GM19372 (cell line): Measurements from ENCODE around the gene UXT.

Source experiments
- ATAC-seq: cut with Tn5 transposase; IDR thresholded peaks from one replicate; pipeline ENCODE4 v1.9.1; 2021; ENCODE audit warnings: mild to moderate bottlenecking, low read depth, moderate library complexity; ENCODE audit not compliant: unreplicated experiment

Gene UXT

GRCh38 chrX:47649781-47650163 is 9.2 kb downstream of the UXT start:
- ATAC-seq = no peak

- no peak for ATAC-seq
These were observed 9.7 kb downstream of the UXT start for GRCh38 chrX:47649271-47649670.

- no peak for ATAC-seq
These were observed 10.6 kb downstream of the UXT start for GRCh38 chrX:47648376-47648775.

DNA sequence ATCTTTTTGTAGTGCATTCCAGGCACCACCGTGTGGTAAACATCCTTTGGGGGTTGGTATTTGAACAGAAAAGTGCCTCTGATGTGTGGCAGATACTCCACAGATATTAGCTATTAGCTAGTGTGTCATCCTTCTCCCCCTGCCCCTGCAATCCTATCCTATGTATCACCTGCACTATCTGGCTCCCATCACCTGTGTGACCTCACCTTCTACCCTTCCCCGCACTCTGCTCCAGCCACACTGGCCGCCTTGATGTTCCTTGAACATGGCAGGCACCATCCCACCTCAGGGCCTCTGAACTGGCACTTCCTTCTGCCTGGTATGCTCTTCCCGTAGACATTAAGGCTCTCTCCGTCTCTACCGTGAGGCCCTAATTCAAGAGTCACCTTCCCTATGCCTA is 12.3 kb downstream of the UXT start:
- ATAC-seq = no peak

DNA sequence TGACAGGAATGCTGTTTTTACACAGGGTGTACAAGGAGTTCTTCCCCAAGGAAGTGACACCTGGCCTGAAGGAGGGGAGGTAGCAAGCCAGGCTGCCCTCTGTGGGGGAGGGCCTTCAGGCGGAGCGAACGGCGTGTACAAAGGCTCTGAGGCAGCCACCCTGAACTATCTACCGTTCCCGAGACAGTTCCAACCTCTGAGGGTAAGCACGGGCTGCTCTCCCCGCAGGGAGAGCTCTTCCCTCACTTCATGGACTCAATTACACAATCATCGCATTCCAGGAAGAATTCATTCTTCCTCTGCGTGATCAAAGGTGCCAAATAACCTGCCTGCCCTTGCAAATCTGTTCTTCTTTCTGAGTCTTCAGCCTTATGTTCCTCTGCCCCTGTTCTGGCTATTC is 13.4 kb downstream of the UXT start:
- no peak for ATAC-seq

- ATAC-seq = no peak
These were observed 14.4 kb downstream of the UXT start for GRCh38 chrX:47644557-47645091.

DNA sequence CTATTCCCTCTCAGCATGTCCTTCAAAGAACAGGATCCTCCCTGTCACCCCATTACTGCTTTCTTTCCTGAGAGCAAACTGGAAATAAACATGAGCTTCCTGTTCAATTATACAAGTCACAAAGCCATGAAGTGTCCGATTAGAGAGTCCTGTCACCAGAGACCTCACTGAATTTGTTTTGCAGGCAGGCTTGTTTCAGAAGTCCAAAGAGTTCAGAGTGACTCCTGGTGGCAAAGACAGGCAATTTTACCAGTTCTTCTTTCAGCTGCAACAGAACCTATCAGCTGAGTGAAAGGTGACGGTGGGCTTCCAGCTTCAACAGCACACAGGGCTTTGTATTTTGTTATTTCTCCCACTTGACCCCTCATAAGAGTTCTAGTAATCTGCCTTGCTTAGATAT is 15.1 kb downstream of the UXT start:
- ATAC-seq = no peak

GRCh38 chrX:47638816-47639215 is 20.2 kb downstream of the UXT start:
- no peak for ATAC-seq

- no peak for ATAC-seq
These were observed 21.3 kb downstream of the UXT start for GRCh38 chrX:47637546-47638195.

GRCh38 chrX:47634871-47635575 is 24.0 kb downstream of the UXT start:
- no peak for ATAC-seq

DNA sequence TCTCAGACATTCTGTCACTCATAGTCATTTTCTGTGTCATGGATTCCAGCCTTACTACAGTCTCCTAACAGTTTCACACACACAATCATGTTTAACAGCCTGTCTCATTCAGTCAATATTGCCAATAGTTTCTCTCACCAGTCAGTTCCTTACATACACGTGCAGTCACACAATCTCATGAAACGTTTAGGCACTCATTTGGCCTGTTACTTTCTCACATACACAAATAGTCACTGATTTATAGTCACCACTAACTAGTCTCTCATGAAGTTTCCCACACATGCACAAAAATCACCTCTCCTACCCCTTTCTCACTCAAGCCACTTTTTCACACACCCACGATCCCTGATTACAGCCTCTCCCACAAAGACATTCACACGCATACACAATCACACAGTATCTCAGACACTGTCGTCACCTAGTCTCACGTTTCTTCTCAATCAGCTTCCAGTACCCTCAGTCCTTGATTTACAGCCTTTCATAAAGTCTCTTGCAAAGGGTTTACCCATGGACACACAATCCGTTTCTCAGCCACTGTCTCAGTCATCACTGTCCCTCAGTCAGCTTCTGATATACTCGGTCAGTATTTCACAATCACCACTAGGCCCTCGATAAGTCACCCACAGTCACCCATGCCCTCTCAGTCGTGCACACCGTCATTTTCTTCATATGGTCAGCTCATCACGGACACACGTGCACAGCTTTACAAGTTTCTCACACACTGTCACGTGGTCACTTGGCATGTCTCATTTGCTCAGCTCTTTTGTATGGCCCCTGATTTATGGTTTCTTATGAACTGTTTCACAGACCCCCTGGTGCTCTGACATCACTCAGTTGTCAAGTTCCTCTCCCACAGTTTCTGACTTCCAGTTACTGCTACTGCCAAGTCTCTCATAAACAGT is 25.0 kb downstream of the UXT start:
- no peak for ATAC-seq

DNA sequence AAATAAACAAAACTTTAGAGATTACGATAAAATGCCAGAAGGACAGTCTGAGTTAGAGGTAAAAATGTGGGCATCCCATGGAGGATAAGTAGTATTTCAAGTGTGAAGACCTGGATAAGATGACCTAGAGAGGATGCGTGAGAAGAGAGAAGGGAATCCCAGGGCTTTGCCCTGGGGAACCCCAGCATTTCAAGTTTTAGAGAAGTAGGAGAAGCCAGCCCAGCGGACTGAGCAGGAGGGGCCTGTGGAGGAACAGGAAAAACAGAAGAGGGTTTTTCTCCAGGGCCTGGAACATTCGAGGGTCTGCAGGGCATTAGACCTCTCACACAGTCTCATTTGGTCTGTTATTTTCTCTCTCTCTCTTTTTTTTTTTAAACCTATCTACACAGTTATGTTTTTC is 26.3 kb downstream of the UXT start:
- ATAC-seq = no peak

GRCh38 chrX:47631676-47632075 is 27.3 kb downstream of the UXT start:
- no peak for ATAC-seq

GRCh38 chrX:47629419-47630200 is 29.4 kb downstream of the UXT start, which contains the start of gene CFP:
Gene CFP, minus strand, starts transcription at chrX:47629930. Its CDS starts 86 bp downstream, at chrX:47629844.
- ATAC-seq = no peak

- ATAC-seq = no peak
These were observed 30.0 kb downstream of the UXT start for GRCh38 chrX:47628982-47629381.

GRCh38 chrX:47625365-47625764 is 33.6 kb downstream of the UXT start:
- ATAC-seq = no peak

- no peak for ATAC-seq
These were observed 35.4 kb downstream of the UXT start for GRCh38 chrX:47623540-47624027.

GRCh38 chrX:47621851-47622250 is 37.1 kb downstream of the UXT start:
- no peak for ATAC-seq

GRCh38 chrX:47620303-47620685 is 38.7 kb downstream of the UXT start:
- no peak for ATAC-seq
